HG02981 (cell line): ENCODE data around the gene PVALEF.

ENCODE experiments used
- ATAC-seq: cut with Tn5 transposase; IDR thresholded peaks from one replicate; pipeline ENCODE4 v1.9.1; 2021; ENCODE audit warnings: mild to moderate bottlenecking, moderate library complexity; ENCODE audit not compliant: unreplicated experiment

The PVALEF gene

DNA sequence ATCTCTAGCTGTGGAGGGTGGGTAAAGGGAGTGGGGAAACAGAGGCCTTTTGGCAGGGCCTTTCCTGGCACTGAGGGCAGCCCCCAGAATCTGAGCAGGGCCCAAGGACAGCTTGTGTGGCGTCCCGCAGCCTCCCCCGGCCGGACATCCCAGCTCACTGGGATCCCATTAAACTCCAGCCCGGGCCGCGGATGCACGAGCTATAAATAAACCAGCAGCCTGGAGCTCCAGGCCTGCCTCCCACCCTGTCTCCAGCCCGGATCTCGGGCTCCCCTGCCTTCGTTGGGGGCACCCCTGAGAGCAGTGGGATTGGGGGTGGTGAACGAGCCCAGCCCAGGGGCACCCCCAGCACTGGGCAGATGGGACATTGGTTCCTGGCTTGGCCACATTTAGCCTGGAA, 14.6 kb downstream of the PVALEF start:
- no peak for ATAC-seq

DNA sequence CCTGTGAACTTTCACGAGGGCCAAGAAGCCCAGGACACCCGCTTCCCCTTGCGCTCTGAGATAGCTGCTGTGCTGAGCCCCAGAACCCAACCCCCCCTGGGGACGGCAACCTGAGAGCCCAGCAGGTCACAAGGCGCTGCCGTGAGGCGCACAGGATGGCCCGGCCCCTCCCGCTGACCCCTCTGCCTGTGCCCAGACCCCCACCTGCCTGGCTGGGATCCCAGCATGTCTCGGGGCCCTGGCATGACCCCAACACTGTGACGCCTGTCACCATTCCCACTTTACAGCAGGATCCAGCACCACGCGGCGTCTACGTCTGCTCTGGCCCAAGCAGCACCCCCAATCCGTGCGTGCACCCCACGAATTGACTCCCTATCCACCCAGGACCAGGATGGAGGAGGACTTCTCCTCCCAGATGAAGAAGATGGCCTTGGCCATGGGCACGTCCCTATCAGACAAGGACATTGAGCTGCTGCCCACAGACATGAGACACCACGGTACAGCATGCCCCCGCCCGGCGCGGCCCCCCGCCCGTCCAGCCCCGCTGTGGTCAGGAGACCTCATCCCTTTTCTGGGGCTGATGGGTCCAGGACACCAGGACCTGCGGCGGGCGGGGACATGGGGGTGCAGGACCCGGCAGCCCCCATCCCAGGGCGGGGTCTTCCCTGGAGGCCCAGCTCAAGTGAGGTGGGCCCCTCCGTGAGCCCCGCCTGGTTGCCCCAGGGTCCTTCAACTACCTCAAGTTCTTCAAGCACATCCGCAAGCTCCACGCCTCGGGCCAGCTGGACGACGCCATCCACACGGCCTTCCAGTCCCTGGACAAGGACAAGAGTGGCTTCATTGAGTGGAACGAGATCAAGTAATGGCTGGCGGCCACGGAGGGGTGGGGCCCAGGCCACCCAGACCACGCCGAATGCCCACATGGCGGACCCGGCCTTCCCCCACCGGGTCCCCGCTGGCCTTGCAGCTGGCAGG, 15.8 kb downstream of the PVALEF start:
- no peak for ATAC-seq

DNA sequence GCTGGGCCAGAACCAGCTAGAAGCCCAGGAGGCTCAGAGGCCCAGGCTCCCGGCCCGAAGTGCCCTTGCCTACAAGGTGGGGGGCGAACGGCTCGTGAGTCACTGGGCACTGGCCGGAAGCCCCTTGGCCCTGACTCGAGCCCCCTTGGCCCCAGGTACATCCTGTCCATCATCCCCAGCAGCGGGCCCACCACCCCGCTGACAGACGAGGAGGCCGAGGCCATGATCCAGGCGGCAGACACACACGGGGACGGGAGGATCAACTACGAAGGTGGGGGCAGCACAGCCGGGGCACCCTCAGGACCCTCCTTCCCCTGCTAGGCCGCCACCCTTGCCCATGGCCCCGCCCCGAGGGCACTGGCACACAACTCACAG, 16.5 kb downstream of the PVALEF start:
- no peak for ATAC-seq

DNA sequence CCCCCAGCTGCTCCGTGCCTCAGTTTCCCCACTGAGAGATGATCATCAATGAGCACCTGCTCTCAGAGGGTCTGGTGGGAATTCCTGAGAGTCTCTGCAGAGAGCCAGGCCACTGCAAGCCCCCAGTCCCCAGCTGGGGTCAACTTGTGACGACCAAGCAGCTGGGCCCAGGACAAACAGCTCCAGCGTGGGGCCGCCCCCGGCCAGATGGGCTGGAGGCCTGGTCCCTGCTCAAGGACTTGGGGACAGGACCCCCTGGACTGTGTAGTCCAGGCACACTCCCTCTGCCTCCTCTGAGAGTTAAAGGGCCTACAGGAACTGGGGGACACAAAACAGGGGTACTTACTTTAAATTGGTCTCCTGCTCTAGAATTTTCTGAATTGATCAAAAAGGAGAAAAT, 17.3 kb downstream of the PVALEF start:
- no peak for ATAC-seq

DNA sequence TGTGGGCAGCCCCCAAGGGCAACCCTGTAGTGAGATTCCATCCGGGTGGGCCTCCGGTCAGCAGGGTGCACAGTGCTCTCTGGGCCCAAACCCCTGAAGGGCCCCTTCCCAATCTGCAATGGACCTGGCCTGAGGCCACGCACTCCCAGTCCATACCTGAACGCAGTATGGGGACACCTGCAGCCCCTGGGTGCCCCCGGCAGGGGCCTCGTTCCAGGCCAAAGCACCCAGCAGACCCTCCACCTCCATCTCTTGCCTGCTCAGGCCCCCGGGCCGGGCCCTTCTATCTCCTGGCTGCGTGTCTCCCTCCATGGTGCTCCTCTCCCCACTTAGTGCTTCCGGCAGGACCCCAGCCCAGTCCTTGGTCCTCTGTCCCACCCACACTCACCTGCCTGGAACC, 18.0 kb downstream of the PVALEF start:
- ATAC-seq, result no peak

DNA sequence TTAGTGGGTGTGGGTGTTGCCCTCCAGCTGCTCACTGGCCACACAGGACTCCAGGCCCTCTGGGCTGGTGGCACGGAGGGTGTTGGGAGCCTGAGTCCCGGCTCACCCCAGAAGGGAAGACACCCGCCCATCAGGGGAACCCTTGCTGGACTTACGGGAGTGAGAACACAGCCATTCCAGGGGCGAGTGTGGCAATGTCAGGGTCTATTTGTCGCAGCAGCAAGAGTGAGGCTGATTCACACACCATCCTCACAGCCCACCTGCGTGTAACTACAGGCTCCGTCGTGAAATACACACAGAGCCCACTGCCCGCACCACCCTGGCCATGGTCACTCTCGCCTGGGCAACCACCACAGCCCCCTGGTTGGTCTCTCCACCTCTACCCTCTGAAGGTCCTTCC, 18.5 kb downstream of the PVALEF start:
- no peak for ATAC-seq

DNA sequence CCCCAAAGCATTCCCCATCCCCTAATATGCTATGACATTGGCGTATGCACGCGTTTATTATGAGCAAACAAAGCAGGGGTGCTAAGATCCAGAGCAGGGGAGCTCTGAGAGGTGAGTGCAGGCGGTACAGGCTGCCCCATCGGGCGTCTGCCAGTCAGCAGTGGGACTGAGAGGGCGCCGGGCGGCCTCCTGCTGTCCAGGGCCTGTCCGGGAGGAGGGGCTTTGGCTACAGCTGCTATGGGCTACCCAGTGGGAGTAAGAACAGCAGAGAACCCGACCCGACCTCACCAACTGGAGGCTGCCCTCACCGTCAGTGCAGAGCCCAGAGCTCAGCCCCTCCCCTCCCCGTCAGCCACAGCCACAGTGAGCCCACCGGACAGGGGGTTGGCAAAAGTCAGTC, 19.2 kb downstream of the PVALEF start:
- no peak for ATAC-seq

DNA sequence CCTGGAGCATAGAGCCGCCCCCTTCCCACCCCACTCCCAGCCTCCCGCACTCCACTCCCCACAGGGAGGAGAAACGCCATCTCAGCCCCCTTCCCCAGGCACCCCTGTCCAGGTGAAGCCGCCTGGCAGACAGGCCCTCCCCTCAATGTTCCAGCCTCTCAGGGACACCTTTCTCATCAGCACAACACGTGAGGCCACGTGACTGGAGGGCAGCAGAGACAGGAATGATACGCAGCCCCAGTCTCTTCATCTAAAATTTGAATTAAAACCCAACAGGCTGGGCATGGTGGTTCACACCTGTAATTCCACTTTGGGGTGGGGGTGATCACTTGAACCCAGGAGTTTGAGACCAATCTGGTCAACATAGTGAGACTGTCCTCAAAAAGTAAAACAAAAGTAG, 20.9 kb downstream of the PVALEF start:
- ATAC-seq, result no peak

DNA sequence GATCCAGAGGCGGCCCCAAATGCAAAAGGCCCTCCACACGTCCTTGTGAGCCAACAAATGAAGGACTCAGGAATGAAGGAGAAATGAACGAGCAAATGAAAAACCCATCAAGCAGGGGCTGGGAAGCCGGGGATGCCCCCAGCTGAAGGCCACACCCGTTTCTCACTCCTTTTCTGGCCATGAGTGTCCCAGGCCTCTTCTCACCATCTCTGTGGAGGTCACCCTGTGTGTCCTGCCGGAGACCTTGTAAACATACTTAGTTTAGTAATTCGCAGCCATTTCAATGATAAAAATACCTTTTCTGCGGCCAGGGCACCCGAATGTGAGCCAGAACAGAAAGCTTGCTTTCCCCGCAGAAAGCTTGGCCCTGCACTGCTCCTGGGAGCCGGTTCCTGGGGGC, 21.8 kb downstream of the PVALEF start:
- ATAC-seq, result no peak

DNA sequence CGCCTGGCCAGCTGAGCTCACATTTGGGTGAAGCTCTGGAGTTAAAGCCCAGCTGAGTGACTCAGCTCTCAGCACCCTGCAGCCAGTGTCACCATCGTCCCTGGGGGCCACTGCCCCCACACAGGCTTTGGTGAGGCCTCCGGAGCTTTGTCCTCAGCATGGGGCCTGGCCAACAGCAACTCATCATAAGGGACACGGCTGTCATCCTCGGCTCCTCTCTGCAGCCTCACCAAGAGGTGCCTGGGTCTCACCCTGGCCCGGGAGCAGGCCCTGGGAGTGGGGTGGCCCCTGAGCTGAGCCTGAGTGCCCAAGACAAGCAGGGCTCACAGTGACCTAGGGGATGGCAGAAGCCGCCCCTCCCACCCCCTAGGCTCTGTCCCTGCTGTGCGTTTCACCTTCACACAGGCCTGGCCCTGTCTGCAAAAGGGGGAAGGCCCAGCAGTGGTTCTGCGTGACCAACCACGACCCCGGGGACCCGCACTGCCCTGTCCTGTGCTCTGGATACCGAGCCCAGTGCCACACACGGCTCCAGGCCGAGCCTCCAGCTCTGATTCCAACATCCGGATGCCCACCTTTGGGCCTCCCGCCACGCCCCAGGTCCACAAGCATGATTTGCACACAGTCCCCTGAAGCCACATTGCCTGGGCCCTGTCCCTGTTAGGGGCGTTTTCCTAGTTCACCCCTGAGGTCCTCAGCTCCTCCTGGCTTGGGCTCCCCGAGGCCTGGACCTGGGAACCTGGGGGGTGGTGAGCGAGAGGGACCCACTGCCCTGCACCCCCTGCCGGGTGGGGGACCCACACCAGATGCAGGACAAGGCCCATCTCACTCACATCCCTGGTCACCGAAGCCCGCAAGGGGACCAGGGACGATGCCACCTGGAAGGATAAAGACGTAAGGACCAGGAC, 22.5 kb downstream of the PVALEF start:
- ATAC-seq, result no peak

DNA sequence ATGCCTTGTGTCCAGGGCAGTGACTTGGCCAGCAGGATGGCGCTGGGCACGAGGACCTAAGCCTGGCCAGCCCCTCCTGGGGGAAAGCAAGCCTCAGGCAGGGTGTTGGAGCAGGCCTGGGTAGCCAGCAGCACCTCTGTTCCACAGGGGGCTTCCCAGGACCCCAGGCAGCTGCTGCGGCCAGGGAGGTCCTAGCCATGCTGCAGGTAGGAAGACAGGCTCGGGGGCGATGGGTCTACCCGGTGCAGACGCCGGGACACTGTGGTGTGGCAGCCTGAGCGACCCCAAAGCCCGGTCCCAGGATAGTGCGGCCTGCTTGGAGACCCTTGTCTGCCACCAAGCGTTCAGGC, 23.2 kb downstream of the PVALEF start:
- ATAC-seq, result no peak

DNA sequence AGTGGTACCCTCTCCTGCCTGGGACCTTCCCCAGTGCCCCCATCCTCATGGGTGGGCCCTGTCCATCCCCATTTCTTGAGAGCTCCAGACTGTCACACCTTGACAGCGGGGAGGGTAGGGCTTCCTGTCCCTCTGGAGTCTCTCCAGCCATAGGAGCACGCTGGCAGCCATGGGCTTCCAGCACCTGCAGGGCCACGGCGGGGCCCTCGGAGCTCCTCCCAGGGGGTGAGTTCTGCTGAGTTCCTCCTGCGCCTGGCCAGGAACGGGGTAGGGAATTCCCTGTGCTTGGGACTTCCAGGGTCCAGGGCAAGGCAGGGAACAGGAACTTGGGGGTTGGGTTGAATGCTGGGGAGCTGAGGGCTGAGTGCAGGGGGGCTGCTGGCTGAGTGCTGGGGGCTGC, 23.7 kb downstream of the PVALEF start:
- ATAC-seq, result no peak

DNA sequence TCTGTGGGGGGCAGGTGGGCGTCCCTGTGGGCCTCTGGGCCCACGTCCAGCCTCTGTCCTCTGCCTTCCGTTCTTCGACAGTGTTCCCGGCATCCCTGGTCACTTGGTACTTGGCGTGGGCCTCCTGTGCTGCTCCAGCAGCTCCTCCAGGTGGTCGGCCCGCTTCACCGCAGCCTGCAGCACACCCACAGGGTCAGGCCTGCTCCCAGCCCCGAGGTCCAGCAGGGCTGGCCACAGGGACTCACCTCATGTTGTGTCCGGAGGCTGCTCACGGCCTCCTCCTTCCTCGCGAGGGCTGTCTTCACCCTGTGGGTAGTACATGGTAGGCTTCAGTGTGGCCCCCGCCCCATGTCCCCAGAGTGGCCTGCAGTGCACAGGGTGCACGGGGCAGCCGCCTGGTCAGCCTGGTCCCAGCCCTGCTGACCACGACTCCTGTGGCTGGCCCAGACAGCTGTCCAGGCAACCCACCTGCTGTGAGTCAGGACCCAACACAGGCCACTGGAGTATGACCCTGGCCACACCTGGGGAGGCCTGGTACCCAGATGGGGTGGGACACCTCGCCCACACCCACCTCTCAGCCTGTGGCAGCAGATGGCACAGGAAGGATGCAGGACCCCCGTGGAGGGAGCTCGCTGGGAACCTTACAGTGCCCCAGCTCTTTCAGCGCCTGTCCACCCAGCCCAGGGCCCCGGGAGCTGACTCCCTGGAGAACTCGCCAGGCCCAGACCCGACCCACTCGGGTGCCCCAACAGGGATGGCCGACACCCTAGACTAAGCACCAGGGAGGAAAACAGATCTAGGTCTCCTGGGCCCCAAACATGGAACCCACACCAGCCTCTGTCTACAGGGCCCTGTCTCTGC, 24.6 kb downstream of the PVALEF start:
- no peak for ATAC-seq

DNA sequence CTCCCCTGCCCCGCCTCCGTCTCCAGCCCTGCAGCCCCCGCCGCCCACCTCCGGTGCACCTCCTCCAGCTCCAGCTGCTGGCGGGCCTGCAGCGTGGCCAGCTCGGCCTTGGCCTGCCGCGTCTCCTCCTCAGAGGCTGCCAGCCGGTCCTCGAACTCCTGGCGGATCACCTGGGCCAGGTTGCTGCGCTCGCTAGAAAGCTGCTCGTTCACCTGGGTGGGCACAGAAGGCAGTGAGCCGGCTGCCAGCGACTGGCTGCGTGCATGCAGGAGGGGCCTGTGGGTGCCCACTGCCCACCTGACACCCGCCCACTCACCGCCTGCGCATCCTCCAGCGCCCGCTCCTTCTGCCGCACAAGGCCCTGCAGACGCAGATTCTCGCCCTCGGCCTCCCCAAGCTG, 25.3 kb downstream of the PVALEF start:
- ATAC-seq, result no peak

DNA sequence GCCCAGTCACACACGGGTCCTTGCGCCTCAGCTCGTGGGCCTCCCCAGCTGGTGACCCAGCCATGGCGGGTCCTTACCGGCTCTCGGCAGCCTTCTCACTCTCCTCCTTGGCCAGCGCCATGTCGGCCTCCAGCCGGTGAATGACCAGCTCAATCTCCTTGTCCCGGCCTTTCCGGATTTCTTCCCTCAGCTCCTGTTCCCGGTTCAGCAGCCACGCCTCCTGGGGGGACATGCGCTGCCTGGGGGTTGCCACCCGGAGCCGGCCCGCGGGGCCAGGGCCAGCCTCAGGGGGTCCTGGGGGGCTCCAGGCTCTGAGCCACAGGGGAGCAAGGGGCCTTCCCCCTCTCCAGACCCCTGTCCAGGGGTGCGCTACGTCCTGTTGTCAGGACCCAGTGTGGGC, 25.8 kb downstream of the PVALEF start:
- ATAC-seq, result no peak

DNA sequence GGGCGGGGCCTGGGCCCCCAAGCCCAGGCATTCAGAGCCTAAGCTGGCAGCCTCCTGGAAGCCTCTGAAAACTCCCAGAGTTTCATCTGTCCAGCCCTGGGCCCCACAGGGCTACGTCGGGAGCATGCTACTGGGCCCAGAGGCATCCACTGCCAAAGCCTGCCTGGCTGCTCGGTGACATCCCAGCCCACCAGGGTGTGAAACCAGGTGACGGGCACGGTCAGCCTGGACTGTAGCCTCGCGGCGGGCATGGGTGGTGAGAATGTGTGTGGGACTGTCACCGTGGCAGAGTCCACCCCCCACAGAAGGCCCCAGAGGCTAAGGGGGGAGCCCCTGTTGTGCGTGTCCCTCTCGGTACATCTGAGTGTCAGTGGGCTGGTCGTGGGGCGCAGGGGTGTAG, 26.3 kb downstream of the PVALEF start:
- ATAC-seq, result no peak

DNA sequence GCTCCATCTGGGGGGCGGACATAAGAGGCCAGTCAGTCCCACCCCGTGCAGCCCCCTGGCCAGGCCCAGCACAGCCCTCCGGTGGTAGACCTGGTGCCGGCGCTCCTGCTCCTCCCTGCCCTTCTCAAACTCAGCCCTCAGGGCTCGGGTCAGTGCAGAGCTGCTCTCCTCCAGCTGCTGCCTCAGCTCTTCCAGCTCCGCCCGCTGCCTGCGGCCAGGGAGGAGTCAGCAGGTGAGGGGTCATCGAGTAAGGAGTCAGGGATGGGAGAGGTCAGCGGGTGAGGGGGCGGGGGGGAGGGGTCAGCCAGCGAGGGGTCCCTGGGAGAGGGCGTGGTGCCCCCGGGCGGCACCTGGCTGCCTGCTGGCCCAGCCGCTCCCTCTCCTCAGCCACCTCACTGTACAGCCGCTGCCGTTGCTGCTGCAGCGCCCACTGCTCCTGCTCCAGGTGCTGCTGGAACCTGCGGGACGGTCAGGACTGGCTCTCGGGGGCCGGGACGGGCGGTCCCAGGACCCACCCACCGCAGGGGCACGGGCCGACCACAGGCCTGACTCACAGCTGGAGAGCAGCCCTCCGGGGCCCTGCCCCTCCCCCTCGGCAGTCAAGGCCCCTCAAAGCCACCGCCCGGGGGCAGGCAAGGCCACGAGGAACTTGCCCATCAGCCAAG, 27.2 kb downstream of the PVALEF start:
- ATAC-seq, result no peak

DNA sequence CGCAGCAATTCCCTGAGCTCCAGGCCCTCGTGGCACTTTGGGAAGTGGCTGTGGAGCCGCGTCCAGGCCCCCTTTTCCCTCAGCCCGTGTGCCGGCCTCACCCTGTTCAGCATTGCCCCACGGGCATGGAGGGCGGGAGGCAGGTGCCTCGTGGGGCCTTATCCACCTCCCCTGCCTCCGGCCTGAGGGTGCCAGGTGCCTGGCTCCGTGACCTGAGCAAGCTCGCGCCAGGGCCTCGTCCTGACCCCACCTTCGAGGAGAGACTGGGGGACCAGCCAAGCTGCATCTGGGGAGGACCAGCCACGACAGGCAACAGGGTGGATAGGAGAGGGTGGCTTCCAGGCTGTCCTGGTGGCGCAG, 27.7 kb downstream of the PVALEF start:
- no peak for ATAC-seq

DNA sequence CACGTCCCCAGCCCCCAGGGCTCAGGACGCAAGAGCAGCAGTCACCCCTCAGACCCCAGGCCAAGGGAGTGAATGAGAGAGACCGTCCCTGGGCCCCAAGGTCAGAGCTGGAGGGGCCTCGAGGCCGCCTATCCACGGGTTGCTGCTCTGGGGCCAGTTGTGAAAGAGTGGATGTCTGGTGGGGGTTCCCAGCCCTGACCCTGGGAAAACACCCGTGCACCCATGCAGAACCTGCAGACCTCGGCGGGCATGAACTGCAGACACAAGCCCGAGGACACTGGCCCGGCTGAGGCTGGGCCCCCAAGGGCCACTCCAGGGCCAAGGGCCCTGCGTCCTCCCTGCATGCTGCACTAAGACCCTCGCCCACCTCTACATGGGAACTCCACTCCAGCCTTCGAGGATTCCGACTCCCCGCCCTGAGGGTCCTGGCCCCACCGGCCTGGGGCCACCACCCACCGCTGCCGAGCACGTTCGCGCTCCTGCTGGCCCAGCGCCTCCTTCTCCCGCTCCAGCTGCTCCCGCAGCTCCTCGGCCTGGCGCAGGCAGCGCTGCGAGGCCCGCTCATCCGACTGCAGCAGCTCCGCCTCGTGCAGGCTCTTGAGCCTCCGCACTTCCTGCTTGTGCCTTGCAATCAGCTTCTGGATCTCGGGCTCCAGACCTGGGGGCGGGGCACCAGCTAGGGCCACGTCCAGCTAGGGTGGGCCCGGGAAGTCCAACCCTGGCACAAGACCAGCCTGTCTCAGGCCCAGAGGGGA, 28.3 kb downstream of the PVALEF start:
- ATAC-seq, result no peak

DNA sequence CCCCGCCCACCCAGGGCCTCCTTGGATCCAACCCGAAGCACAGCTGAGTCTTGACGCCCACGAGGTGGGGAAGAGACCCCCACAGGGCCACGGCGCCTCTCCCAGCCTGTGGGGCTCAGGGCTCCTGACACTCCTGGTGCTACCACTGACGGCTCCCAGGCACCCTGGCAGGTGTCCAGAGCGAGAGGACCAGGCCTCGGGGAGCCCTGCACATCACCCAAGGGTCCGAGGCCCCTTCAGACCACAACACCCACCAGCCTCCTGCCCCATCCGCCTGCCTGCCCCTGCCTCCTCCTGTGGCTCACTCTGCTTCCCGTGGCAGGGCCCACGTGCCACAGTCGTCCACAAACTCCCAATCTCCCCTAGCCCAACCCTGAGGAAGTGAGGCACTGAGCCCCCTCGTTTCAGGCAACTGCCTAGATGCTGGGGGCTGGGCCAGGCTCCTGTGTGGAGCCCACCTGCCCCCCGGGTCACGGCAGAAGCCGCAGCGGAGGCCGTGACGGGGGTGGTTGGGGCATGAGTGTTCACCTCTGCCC, 29.0 kb downstream of the PVALEF start:
- ATAC-seq, result no peak
